GM19193 (cell line): ENCODE results near the gene LNX1.

Experiments used
- POLR2A ChIP-seq: IDR thresholded peaks from 4 replicates; pipeline ENCODE4 v1.6.1; 2011; ENCODE audit not compliant: insufficient read depth, insufficient read length; ENCODE audit errors: extremely low read depth

LNX1 gene

DNA sequence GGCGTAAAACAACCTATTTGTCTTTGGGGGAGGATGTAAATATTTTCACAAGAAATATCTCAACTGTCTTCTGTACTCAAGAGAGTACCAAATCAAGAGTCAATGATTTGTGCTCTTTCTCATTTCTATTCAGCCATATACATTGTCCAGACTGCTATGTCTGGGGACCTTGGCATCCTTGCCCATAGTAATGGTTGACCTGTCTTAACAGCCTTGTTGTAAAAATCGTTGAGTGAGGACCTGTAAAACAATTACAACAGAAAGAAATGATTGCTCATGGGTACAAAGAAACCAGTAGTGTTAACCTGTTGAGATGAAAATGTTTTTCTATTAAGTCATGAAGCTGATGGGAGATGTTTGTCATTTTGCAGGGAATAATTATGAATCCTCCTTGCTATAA is 56.6 kb downstream of the LNX1 start:
- no peak for TF ChIP-seq POLR2A

DNA sequence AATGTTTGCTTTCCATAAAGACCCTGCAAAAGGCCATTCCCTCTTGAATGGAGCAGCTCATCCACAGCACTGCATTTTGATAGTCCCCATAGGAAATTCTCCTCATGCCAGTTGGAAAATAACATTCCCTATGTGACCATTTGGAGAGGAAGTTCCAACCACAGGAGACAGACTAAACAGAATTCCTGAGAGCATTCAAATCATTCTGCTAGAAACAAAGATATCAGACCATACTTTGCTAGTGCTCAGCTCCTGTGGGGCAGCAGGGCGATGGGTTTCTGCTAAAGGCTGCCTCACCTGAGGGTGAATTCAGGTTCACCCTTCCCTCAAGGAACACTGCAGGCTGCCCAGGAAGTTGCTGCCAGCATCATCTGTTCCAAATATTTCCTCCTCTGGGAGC is 58.8 kb downstream of the LNX1 start:
- TF ChIP-seq POLR2A: no peak

DNA sequence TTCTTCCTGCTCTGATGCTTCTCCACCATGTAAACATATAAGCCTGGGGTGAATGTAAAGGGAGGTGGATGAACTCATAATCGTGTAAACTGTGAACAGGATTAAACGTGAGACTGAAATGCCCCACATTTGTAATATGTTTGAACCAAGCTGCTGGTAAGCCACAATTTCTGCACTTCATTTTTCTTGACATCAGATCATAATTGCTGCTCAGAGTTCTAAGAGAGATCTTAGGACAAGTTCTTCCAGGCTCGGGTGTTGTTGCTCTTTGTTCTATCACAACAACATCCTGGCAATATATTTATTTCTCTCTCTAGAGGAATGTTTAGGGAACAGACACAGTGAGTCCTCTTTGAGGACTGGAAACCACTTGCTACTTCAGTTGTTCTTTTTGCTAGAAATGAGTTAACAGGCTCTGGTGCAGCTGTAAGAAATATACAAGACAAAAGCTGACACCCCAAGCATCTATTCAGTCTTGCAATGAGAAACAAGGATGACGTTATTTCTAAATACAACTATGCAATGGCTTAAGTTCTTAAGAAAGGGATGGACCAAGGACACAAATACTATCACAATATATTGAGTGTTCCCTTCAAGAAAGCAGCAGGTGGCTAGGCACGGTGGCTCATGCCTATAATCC is 59.6 kb downstream of the LNX1 start:
- no peak for TF ChIP-seq POLR2A

DNA sequence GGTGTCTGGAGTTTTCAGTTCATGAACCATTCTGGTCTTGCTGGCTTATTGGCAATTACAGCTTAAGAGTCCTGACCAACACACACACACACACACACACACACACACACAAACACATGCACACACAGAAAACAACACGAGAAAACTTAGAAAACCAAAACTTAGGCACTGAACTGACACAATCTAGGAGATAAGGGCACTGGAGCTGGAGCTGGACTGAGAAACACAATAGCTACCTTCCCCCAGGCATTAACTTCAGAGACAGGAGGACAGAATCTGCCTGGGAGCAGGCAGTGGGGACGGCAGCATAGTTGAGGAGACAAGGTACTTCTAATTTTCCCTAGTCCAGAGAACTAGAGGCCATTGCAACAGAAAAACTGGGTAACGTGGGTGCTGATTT is 62.3 kb downstream of the LNX1 start:
- TF ChIP-seq POLR2A: no peak

DNA sequence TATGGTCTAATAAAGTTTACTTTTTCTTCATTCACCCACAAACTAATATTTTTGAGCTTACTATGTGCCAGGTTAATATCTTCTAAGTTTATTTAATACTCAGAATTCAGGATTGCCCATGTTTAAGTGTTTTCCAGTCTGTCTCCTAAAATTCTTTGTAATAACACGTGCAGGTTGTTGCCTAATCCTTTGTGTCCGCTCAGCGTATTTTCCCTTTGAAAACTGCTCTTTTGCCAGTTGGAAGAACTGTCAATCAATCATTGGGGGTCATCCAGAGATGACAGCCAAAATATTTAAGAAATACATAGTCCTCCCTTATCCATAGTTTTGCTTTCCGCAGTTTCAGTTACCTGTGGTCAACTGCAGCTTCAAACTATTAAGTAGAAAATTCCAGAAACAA is 63.4 kb downstream of the LNX1 start:
- TF ChIP-seq POLR2A: no peak

DNA sequence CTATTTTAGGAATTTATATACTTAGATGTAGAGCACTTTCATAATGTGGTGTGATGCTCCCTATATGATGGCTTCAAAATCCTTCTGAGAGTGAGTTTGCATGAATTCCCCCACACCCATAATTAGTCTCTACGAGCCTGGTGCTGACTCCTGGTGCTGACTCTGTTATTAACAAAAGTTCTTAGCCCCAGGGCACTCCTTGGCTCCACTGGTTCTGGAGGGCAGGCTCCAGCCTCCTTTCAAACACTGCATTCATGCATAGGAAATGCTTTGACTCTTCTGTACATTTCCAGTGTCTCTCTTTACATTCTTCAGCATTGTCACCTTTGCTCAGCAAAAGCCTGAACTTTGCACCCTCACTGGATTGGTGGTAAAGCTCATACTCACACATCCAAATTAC is 64.0 kb downstream of the LNX1 start:
- no peak for TF ChIP-seq POLR2A

DNA sequence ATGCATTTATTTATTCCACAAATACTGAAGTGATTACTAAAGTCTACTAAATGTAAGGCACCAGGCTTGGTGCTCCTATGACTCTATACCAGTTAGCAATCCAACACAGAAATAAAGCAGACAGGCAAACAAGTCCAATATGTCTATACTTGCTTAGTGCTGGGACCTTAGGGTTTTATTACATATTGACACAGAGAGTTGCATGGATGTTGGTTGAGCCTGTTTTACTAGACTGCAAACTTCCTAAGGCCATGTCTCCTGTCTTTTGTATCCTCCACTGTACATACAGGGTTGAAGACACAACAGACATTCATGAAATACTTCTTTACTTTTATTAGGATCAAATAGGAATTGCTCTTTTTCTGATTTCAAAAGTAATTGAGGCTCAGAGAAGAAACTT is 69.0 kb downstream of the LNX1 start:
- no peak for TF ChIP-seq POLR2A

DNA sequence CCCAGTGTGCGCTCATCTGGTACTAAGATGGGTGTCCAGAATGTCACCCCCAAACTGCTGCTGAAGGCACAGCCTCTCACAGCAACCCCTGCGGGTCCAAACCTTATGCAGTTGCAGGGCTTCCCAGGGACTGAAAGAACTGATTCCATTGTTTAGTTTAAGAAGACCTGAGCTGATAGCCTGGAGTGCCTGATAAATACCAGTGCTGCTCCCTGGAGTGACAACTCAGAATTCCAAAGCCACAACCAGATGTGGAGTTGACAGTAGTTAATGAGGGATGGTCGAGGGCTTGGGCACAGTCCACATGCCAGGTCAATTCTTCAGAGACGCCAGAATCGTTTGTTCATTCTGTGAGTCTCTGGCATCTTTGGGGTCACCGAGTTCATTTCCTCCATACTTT is 71.2 kb downstream of the LNX1 start:
- TF ChIP-seq POLR2A: no peak

DNA sequence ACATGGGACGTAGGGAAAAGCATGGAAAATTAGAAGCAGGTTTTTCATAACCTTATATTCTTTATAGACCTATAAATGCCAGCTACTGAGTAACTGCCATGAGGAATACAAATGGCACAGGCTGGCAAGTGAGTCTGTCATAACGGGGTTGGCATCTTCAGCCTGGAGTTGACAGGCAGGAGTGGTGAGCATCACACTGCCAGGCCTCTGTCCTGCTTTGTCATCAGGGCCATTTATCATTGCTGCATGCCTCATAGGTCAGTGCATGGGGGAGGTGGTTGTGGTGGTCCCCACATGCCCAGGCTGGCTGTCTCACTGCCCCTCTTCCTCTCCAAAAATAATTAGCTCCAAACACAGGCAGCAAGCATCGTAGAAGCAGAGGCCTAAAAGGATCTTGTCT is 72.5 kb downstream of the LNX1 start:
- no peak for TF ChIP-seq POLR2A

DNA sequence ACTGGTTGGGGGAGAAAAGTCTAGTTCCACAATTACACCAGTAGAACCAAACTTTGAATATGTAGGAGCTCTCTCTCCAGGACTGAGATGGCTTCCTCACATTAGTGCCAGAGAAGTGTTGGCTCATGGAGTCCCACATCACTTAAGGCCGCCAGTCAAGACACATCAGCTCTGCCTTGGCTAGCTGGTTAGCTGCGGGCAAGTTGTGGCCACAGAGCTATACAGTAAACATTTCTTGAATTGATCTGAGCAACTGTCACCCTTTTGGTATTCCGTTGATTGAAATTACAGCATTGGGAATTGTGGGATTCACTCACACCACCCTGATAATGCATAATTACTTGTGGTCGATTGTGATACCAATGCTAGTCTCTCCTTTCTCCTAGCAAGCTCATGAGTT is 76.2 kb downstream of the LNX1 start:
- no peak for TF ChIP-seq POLR2A

DNA sequence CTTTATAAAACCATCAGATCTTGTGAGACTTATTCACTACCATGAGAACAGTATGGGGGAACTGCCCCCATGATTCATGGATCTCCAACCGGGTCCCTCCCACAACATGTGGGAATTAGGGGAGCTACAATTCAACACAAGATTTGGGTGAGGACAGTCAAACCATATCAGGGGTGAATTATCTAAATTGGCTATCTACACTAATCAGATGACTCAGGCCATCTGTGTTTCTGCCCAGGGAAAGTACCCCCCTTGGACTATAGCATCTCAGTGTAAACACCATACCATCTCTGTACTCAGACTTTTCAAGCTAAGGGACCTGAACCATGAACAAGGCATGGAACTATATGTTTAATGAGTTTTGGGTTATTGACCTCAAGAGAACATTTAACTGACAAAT is 76.8 kb downstream of the LNX1 start:
- no peak for TF ChIP-seq POLR2A

DNA sequence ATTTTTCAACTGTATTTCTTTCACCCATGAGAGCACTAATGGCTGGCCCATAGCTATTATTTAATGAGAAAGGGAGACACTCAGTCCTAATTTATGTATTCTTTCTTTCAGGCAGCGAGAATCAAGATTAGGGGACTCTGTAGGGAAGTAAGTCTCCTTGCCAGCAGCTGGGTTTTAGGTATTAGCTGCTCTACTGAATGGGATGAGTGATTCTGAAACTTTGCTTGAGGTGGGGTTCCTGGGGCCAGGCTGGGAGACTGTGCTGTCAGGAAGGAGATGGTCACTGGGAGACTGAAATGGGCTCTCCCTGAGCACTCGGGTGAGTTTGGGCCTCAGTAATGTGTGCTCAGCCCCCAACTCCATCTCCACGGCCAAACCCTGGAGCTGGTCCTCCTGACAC is 78.7 kb downstream of the LNX1 start:
- no peak for TF ChIP-seq POLR2A

DNA sequence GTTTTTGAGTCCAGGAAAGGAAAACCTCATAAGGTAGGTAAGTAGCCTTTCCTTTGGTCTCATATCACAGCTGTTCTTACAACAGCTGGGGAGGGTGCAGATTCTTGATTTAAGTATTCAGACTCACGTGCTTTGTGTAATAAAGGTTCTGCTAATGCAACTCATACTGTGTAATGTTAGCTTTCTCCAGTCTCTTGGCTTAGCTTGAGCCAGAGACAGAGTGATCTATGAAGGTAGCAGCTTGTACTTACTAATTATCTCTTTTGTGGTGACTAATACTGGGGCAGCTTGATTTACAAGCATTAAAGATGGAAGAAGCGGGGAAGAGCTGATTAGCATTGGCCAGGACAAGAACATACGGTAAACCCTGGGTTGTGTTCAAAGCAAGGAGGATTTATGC is 80.3 kb downstream of the LNX1 start:
- TF ChIP-seq POLR2A: no peak

DNA sequence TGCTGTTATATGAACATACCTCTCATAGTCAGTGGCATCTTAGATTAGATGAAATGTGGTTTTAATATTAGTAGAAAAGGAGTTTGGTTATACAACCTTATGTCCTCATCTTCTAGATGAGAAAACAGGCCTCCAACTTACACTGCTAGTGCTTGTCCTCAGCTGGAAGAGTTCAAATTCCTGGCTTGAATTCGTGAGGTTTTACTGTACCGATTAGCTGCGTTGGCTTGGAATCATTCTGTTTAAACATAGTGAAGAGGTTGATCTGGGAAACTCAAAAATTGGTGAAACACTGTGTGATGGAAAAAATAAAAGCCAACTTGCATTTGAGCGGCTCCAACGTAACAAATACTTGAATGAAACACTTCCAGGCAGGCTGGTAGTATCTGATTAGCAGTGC is 81.0 kb downstream of the LNX1 start:
- no peak for TF ChIP-seq POLR2A

DNA sequence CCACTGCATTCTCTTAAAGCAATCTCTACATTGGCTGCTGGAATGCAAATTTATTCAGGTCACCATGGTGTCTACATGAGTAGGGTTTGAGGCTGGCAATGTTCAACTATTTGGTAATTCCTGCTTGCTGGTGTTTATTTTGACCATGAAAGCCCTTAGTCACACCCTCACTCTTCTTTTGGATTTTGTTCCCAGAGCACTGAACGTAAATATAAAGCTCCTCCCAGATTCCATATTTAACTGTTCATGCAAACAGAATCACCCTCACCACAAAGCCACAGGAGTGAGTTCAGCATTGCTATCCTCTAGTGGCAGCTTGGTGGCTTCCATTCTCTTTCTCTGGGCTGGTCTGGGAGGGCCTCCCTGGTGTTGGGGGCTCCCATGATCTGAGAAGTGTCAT is 82.8 kb downstream of the LNX1 start:
- TF ChIP-seq POLR2A: no peak

DNA sequence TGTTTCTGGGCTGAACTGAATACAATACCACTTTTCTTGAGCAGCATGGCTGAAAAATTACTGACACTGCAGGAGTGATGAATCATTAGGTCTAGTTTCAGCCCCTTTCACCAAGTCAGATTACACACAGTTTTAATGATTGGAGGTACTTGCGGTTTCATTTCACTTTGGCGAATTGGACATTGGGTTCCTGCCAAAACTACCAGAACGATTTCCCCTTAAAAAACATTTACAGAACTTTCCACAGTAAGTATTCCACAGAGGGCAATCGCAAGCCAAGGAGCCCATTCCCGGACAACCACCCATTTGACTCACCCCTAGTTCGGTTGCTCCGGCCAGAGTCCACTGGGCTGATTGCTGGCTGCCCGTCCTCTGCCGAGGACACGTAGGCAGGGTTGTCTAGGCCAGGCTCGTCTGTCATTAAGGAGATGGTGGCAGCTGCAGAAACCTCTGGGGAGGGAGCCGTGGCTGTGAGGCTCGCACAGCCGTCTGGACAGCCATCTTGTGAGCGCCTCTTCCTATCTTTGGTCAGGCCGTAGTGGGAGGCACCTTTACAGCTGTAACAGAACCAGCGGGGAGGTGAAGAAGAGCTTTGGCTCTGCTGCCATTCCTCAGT is 83.5 kb downstream of the LNX1 start:
- no peak for TF ChIP-seq POLR2A

DNA sequence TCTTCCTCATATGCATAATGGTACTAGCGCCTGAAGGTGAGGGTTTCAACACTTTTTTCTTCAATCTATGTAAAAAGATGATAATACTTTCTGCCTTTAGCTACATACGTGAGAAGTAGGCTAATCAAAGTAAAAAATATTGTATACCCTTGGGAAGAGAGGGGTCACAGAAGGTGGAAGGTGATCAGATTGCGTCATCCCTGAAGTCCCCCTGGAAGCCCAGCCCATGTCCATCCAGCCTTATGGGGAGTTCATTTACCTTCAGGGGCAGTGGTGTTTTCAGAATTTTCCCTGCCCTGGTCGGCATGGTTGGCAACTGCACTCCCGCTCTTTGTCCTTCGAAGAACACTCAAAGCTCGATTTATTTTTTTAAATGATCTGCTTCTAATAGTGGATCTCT is 84.2 kb downstream of the LNX1 start:
- TF ChIP-seq POLR2A: no peak
